HCT116 (cell line): ENCODE data around the gene FBRS. TPM values are rescaled to one million over a fixed set of nuclear protein-coding genes. Genes with fewer than 3 reads are reported as not detected.

Source experiments
- ATAC-seq: fragments of 200-7000 bp; cut with Tn5 transposase; 2 replicates; pipeline ENCODE4 v1.9.1; 2020; ENCODE audit warnings: mild to moderate bottlenecking, moderate library complexity
- BruUV-seq: library from RNA; stranded (reverse); fragments of 400-500 nt; replicated peaks from 2 replicates; lab custom pipeline; 2021; lab: Mats Ljungman, UMichigan
- CTCF ChIA-PET: fragments of 300-600 bp; sonication (Branson Sonifier 250); formaldehyde crosslinking; loops from one replicate; lab custom pipeline; 2021; ENCODE audit warnings: antibody characterized with exemption; lab: Charles Lee
- POLR2A ChIA-PET: fragments of 300-600, 350-600 bp; sonication (Branson Sonifier 250); formaldehyde crosslinking; loops from one replicate; lab custom pipeline; 2021; ENCODE audit warnings: antibody characterized with exemption; lab: Charles Lee
- RAD21 ChIA-PET, 2 experiments: fragments of 300-600 bp; sonication (Branson Sonifier 250); formaldehyde crosslinking; loops; one replicate each; lab custom pipeline; 2023; ENCODE audit warnings: low total read pairs in 2 of 2; ENCODE audit not compliant: uncharacterized antibody in 2 of 2, unreplicated experiment in 2 of 2, low non-redundant PET in 1 of 2; lab: Charles Lee
- DNase-seq: peaks from one replicate; pipeline ENCODE4 v3.0.0-alpha.2; 2010; ENCODE audit warnings: low read depth, low spot score
- H2AFZ ChIP-seq: fragments of 200-600 bp; shearing (Covaris generic), sonication (generic); 2 replicates; pipeline ENCODE4 v1.6.1; 2017; ENCODE audit warnings: low read depth, mixed run types, mixed read lengths, antibody characterized with exemption, low read length; ENCODE audit not compliant: poor library complexity, severe bottlenecking
- H3K27ac ChIP-seq: 2 replicates; pipeline ENCODE4 v1.5.1; 2012; ENCODE audit warnings: low read depth, low read length
- H3K27me3 ChIP-seq: fragments of 200-600 bp; sonication (generic); 2 replicates; pipeline ENCODE4 v1.6.1; 2016; ENCODE audit warnings: mixed run types, low read length, mixed read lengths; ENCODE audit not compliant: insufficient read depth
- H3K36me3 ChIP-seq, 2 experiments: fragments of 200-500 bp in 1 of 2; fragments of 200-600 bp in 1 of 2; sonication (Bioruptor generic) in 1 of 2; sonication (generic) in 1 of 2; 2 replicates each; pipeline versions ENCODE4 v1.5.1 to v1.6.1; 2014 to 2016; ENCODE audit warnings: low read length in 2 of 2, inconsistent platforms in 1 of 2, mixed read lengths in 1 of 2, mixed run types in 1 of 2; ENCODE audit not compliant: insufficient read depth in 2 of 2, control insufficient read depth in 1 of 2
- H3K4me1 ChIP-seq, 2 experiments: fragments of 200-600 bp in 1 of 2; sonication (generic) in 1 of 2; 2 replicates each; pipeline versions ENCODE4 v1.5.1 to v1.6.1; 2012 to 2017; ENCODE audit warnings: low read length in 2 of 2, inconsistent platforms in 1 of 2, mild to moderate bottlenecking in 1 of 2, mixed read lengths in 1 of 2, mixed run types in 1 of 2, moderate library complexity in 1 of 2; ENCODE audit not compliant: insufficient read depth in 2 of 2, control insufficient read depth in 1 of 2
- H3K4me2 ChIP-seq: fragments of 200-600 bp; sonication (generic); 2 replicates; pipeline ENCODE4 v1.6.1; 2017; ENCODE audit warnings: mixed run types, low read length, mixed read lengths
- H3K4me3 ChIP-seq, 2 experiments: fragments of 200-600 bp in 1 of 2; sonication (generic) in 1 of 2; replicated peaks in 1 of 2; 2 replicates each; pipeline ENCODE4 v1.5.1; 2011 to 2016; ENCODE audit warnings: low read length in 2 of 2, control low read depth in 1 of 2, low read depth in 1 of 2, mild to moderate bottlenecking in 1 of 2, mixed read lengths in 1 of 2, mixed run types in 1 of 2
- H3K79me2 ChIP-seq: fragments of 200-600 bp; sonication (generic); 2 replicates; pipeline ENCODE4 v1.6.1; 2017; ENCODE audit warnings: mild to moderate bottlenecking, mixed run types, low read length, moderate library complexity, mixed read lengths; ENCODE audit not compliant: insufficient read depth
- H3K9ac ChIP-seq: fragments of 200-600 bp; sonication (generic); 2 replicates; pipeline ENCODE4 v1.6.1; 2016; ENCODE audit warnings: low read length, mixed read lengths
- H3K9me2 ChIP-seq: fragments of 200-600 bp; sonication (generic), shearing (Covaris generic); 2 replicates; pipeline ENCODE4 v1.6.1; 2017; ENCODE audit warnings: mixed run types, mild to moderate bottlenecking, moderate library complexity; ENCODE audit not compliant: insufficient read depth
- H3K9me3 ChIP-seq, 2 experiments: fragments of 200-500 bp in 1 of 2; fragments of 200-600 bp in 1 of 2; sonication (Bioruptor generic) in 1 of 2; sonication (generic) in 1 of 2; 2 replicates each; pipeline ENCODE4 v1.6.1; 2014 to 2017; ENCODE audit warnings: low read length in 2 of 2, mixed read lengths in 2 of 2, inconsistent platforms in 1 of 2, low read depth in 1 of 2, mild to moderate bottlenecking in 1 of 2, mixed run types in 1 of 2, moderate library complexity in 1 of 2; ENCODE audit not compliant: control insufficient read depth in 1 of 2, insufficient read depth in 1 of 2
- H4K20me1 ChIP-seq: fragments of 200-600 bp; sonication (generic), shearing (Covaris generic); 2 replicates; pipeline ENCODE4 v1.6.1; 2017; ENCODE audit warnings: mixed run types, mild to moderate bottlenecking, moderate library complexity; ENCODE audit not compliant: insufficient read depth
- EZH2 ChIP-seq: fragments of 200-600 bp; sonication (generic); IDR thresholded peaks from 2 replicates; pipeline ENCODE4 v1.6.1; 2017; ENCODE audit warnings: antibody characterized with exemption, mixed run types
- EZH2phosphoT487 ChIP-seq: fragments of 200-600 bp; IDR thresholded peaks from 2 replicates; pipeline ENCODE4 v1.6.1; 2018; ENCODE audit warnings: antibody characterized with exemption, borderline replicate concordance
- MAX ChIP-seq: IDR thresholded peaks from 2 replicates; pipeline ENCODE4 v1.6.1; 2012
- POLR2A ChIP-seq: IDR thresholded peaks from 2 replicates; pipeline ENCODE4 v1.7.0; 2011; ENCODE audit warnings: borderline replicate concordance; ENCODE audit not compliant: insufficient read depth, insufficient read length; ENCODE audit errors: extremely low read depth
- SIN3A ChIP-seq: IDR thresholded peaks from 2 replicates; pipeline ENCODE4 v1.6.1; 2012; ENCODE audit warnings: low read depth
- ZFX ChIP-seq: fragments of 450-650 bp; IDR thresholded peaks from 2 replicates; pipeline ENCODE4 v1.6.1; 2017
- intact Hi-C: fragments of 100-400 bp; cut with micrococcal nuclease; formaldehyde crosslinking; loops from 2 replicates; pipeline ENCODE4 v1.10.0; 2022
- total RNA-seq: library from RNA; stranded (reverse); gene quantifications from one replicate; pipeline ENCODE4 v1.2.1, GENCODE V29; 2021; ENCODE audit not compliant: unreplicated experiment

Gene FBRS
- total RNA-seq, 1 experiment from 2014 or later, result 65.3 TPM

- H3K79me2 ChIP-seq, result peaks cover 42% of the 10 kb centered on the region
- H3K4me2 ChIP-seq, result peak overlapping the region; percentile 80
- no peak overlapping the region for H2AFZ ChIP-seq
- H3K4me1 ChIP-seq, result peaks cover 18 to 24% of the 10 kb centered on the region in 2 experiments
- ChIA-PET RAD21 (no interaction called here), CTCF (interaction anchor here (1.0 to 2.4 kb wide), 4 partner anchors 9 to 230 kb away, joined by 3 to 9 read pairs (median 6); partner anchors contain the start of genes DCTPP1 and PRR14)
- peak overlapping the region; percentile 88 to 94 for H3K4me3 ChIP-seq
- peak overlapping the region; percentile 97 for H3K27ac ChIP-seq
- H4K20me1 ChIP-seq, result no peaks in the 10 kb centered on the region
- ATAC-seq, result 0 out of 2 replicates have a peak, but pooled peaks have one; percentile 0
- H3K9me3 ChIP-seq, result no peaks in the 10 kb centered on the region
- no peaks in the 10 kb centered on the region for H3K27me3 ChIP-seq
- H3K9me2 ChIP-seq, result no peaks in the 10 kb centered on the region
- no TSS peak for BruUV-seq
- TF ChIP-seq EZH2, result no peak
- peak; percentile 90 for TF ChIP-seq ZFX
- TF ChIP-seq POLR2A, result no peak
- TF ChIP-seq, all 23 proteins: peak for 1
- Histone ChIP-seq H3K36me3 (peaks cover 24 to 29% of the 10 kb centered on the region in 2 experiments), H3K9ac (peak overlapping the region; percentile 90)
- DNase-seq, result no peak
- intact Hi-C loops, result loop anchor here (2.0 kb wide), 1 partner anchor 39 kb away; the partner anchor contains the start of gene SRCAP
- POLR2A ChIA-PET, result interaction anchor here (1.5 kb wide), 1 partner anchor 37 kb away, joined by 3 read pairs; no protein-coding TSS in a partner anchor
Observed at GRCh38 chr16:30659507-30660423, 1.5 kb downstream of the FBRS start.

GRCh38 chr16:30660424-30661261 lies 2.4 kb downstream of the FBRS start:
- Histone ChIP-seq H3K36me3 (peaks cover 23 to 25% of the 10 kb centered on the region in 2 experiments), H3K4me3 (peak overlapping the region; percentile 88 to 94), H3K9me3 (no peaks in the 10 kb centered on the region), H3K27ac (peak overlapping the region; percentile 97), H3K4me1 (peaks cover 18 to 24% of the 10 kb centered on the region in 2 experiments), H3K4me2 (peak overlapping the region; percentile 80), H2AFZ (no peak overlapping the region), H3K9me2 (no peaks in the 10 kb centered on the region), H3K79me2 (peaks cover 42% of the 10 kb centered on the region), H3K27me3 (no peaks in the 10 kb centered on the region), H4K20me1 (no peaks in the 10 kb centered on the region), H3K9ac (peak overlapping the region; percentile 90)
- TF ChIP-seq SIN3A (no peak), MAX (no peak), EZH2phosphoT487 (no peak)
- CTCF ChIA-PET, result interaction anchor here (1.2 to 2.4 kb wide), 2 partner anchors 34 to 231 kb away, joined by 3 to 9 read pairs; partner anchors contain the start of gene DCTPP1
- RAD21 ChIA-PET, result no interaction called here
- intact Hi-C loops, result no loop called here
- ATAC-seq, result no peak
- BruUV-seq, result TSS peak; percentile 25
- DNase-seq, result no peak
- POLR2A ChIA-PET, result interaction anchor here (1.5 kb wide), 1 partner anchor 36 kb away, joined by 3 read pairs; no protein-coding TSS in a partner anchor
